Activated naive CD4-positive, alpha-beta T cell treated with anti-CD3 and anti-CD28 coated beads for 36 hours (primary cell): ENCODE results near the gene HELB. TPM values are rescaled to one million over a fixed set of nuclear protein-coding genes. Genes with fewer than 3 reads are reported as not detected.

Source experiments
- CTCF ChIA-PET: fragments of 350-600 bp; sonication (Branson Sonifier 250); formaldehyde crosslinking; loops from one replicate; lab custom pipeline; 2021; ENCODE audit warnings: antibody characterized with exemption; lab: Charles Lee
- DNase-seq: peaks from one replicate; pipeline ENCODE4 v3.0.0-alpha.2; 2020
- H3K27ac Mint-ChIP-seq: one replicate; pipeline ENCODE4 v1.8.0; 2021; ENCODE audit warnings: mild to moderate bottlenecking, mixed read lengths
- H3K27me3 Mint-ChIP-seq: one replicate; pipeline ENCODE4 v1.8.0; 2021; ENCODE audit warnings: low read depth, mixed read lengths
- H3K36me3 Mint-ChIP-seq: one replicate; pipeline ENCODE4 v1.8.0; 2021; ENCODE audit warnings: low read depth, mixed read lengths
- H3K4me1 Mint-ChIP-seq: one replicate; pipeline ENCODE4 v1.8.0; 2021; ENCODE audit warnings: low read depth, mixed read lengths
- H3K4me3 Mint-ChIP-seq: one replicate; pipeline ENCODE4 v1.8.0; 2021; ENCODE audit warnings: mild to moderate bottlenecking, moderate library complexity, mixed read lengths
- H3K9me3 Mint-ChIP-seq: one replicate; pipeline ENCODE4 v1.8.0; 2021; ENCODE audit warnings: mixed read lengths
- intact Hi-C: fragments of 100-400 bp; cut with micrococcal nuclease; formaldehyde crosslinking; loops from one replicate; pipeline ENCODE4 v1.15.1; 2023
- total RNA-seq, 2 experiments: library from RNA; stranded (reverse); gene quantifications; one replicate each; pipeline ENCODE4 v1.2.3, GENCODE V29; 2021

Gene HELB
- total RNA-seq, 2 experiments from 2014 or later, result 23.0 to 23.7 TPM

GRCh38 chr12:66367015-66367667 is 64.8 kb downstream of the HELB start:
- Mint-ChIP-seq H3K27ac (no peak overlapping the region), H3K4me1 (no peaks in the 10 kb centered on the region), H3K4me3 (no peak overlapping the region), H3K9me3 (no peaks in the 10 kb centered on the region), H3K36me3 (peaks cover 12% of the 10 kb centered on the region), H3K27me3 (no peaks in the 10 kb centered on the region)
- CTCF ChIA-PET, result interaction anchor here (0.6 to 1.3 kb wide), 2 partner anchors 24 to 41 kb away, joined by 6 to 7 read pairs; no protein-coding TSS in a partner anchor
- intact Hi-C loops, result no loop called here
- no peak for DNase-seq

DNA sequence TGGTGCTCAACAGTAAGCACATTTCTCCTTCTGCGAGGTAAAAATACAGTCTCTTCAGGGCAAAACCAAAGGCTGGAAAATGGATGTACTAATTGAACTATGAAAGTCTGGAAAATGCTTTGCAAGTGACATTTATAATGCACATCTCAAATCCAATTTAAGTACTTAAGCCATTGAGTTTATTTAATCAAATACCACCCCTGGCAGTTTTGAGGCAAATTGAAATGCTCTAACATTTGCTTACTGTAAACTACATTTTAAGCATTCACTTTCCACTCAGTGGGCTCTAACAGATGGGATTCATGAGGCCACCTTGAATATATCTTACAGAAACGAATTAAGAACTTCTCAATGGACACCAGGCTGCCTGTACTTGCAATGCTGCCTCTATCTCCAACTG is 69.7 kb downstream of the HELB start:
- H3K4me3 Mint-ChIP-seq, result no peak overlapping the region
- CTCF ChIA-PET, result interaction anchor here (0.7 kb wide), 1 partner anchor 98 kb away, joined by 3 read pairs; no protein-coding TSS in a partner anchor
- H3K27me3 Mint-ChIP-seq, result no peaks in the 10 kb centered on the region
- no peaks in the 10 kb centered on the region for H3K4me1 Mint-ChIP-seq
- peaks cover 11% of the 10 kb centered on the region for H3K36me3 Mint-ChIP-seq
- no peak for DNase-seq
- H3K27ac Mint-ChIP-seq, result no peak overlapping the region
- no peaks in the 10 kb centered on the region for H3K9me3 Mint-ChIP-seq
- intact Hi-C loops, result no loop called here

DNA sequence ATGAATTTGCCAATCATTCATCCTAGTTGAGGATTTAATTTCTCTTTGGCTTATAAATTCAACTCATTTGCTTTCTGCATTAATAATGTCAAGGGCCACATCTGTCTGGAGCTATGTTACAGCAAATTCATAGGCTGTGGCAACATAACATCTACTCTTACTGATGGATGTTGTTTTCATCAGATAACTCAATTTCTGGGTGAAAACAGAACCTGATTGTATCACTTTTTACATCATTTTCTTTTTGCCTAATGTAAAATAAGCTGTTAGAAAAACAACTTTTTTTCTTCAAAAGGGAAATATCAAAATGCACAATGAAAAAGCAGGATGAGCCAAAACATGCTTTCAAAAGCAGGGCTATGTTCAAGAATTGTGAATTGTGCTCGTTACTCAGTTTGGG is 73.3 kb downstream of the HELB start:
- H3K27me3 Mint-ChIP-seq, result no peaks in the 10 kb centered on the region
- H3K9me3 Mint-ChIP-seq, result no peaks in the 10 kb centered on the region
- no peaks in the 10 kb centered on the region for H3K4me1 Mint-ChIP-seq
- H3K27ac Mint-ChIP-seq, result no peak overlapping the region
- CTCF ChIA-PET, result interaction anchor here (0.6 to 1.7 kb wide), 2 partner anchors 33 to 347 kb away, joined by 4 to 5 read pairs; no protein-coding TSS in a partner anchor
- DNase-seq, result no peak
- H3K4me3 Mint-ChIP-seq, result no peak overlapping the region
- intact Hi-C loops, result no loop called here
- H3K36me3 Mint-ChIP-seq, result peaks cover 5% of the 10 kb centered on the region

DNA sequence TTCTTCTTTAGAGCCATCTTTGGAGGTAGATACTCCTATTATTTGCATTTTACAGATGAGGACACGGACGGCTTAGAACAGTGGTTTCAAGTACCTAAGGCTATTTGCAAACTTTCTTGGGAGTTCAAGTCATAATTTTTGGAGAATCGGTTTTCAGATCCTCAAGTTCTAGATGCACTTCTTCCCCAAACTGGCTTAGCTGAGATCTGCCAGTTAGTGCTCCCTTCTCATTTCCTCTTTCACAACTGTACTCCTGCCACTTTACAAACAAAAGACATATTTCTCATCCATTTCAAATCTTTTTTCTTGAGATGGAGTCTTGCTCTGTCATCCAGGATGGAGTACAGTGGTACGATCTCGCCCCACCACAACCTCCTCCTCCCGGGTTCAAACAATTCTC is 77.3 kb downstream of the HELB start:
- Mint-ChIP-seq H3K27ac (no peak overlapping the region), H3K4me1 (no peaks in the 10 kb centered on the region), H3K4me3 (no peak overlapping the region), H3K27me3 (no peaks in the 10 kb centered on the region), H3K9me3 (no peaks in the 10 kb centered on the region), H3K36me3 (peaks cover 4% of the 10 kb centered on the region)
- CTCF ChIA-PET, result no interaction called here
- DNase-seq, result no peak
- intact Hi-C loops, result no loop called here

GRCh38 chr12:66380769-66381535 is 78.7 kb downstream of the HELB start:
- no peaks in the 10 kb centered on the region for H3K27me3 Mint-ChIP-seq
- no peak overlapping the region for H3K4me3 Mint-ChIP-seq

GRCh38 chr12:66387117-66387516 is 84.8 kb downstream of the HELB start:
- intact Hi-C loops, result no loop called here
- H3K4me3 Mint-ChIP-seq, result no peak overlapping the region

More at GRCh38 chr12:66380769-66381535, 78.7 kb downstream of the HELB start:
- Mint-ChIP-seq H3K36me3 (peaks cover 4% of the 10 kb centered on the region), H3K27ac (no peak overlapping the region), H3K4me1 (no peaks in the 10 kb centered on the region), H3K9me3 (no peaks in the 10 kb centered on the region)
- CTCF ChIA-PET, result interaction anchor here (0.6 to 0.7 kb wide), 2 partner anchors 12 to 30 kb away, joined by 3 read pairs; no protein-coding TSS in a partner anchor
- no peak for DNase-seq
- intact Hi-C loops, result no loop called here

More at GRCh38 chr12:66387117-66387516, 84.8 kb downstream of the HELB start:
- no peak overlapping the region for H3K27ac Mint-ChIP-seq
- CTCF ChIA-PET, result no interaction called here
- no peaks in the 10 kb centered on the region for H3K4me1 Mint-ChIP-seq
- no peak for DNase-seq
- H3K9me3 Mint-ChIP-seq, result peaks cover 3% of the 10 kb centered on the region
- H3K36me3 Mint-ChIP-seq, result peaks cover 16% of the 10 kb centered on the region
- H3K27me3 Mint-ChIP-seq, result no peaks in the 10 kb centered on the region

Other genes with a start within 250 kb of the HELB start
- 10 to 100 TPM; 25.6 to 26.0 TPM for gene LLPH, start 171.7 kb upstream of the HELB start, total RNA-seq
- 10 to 100 TPM; 51.2 to 51.3 TPM for gene TMBIM4, start 132.5 kb upstream of the HELB start, total RNA-seq
- under 1 TPM; 0.32 to 0.38 TPM for gene IRAK3, start 113.3 kb upstream of the HELB start, total RNA-seq